Large intestine (tissue), 3 donors: ENCODE results near the gene PRKACA. TPM values are rescaled to one million over a fixed set of nuclear protein-coding genes. Genes with fewer than 3 reads are reported as not detected.
A peak's percentile ranks its signal among the peaks of the same experiment; 100 is the strongest.

ENCODE experiments used
- DNase-seq, 2 donors: peaks; one replicate each; pipeline versions ENCODE4 v3.0.0 to v3.0.0-alpha.2; 2013
- H3K27ac ChIP-seq: one replicate; pipeline ENCODE4 v1.5.1; 2013; ENCODE audit warnings: low read length
- H3K27me3 ChIP-seq: 2 replicates; pipeline ENCODE4 v1.6.1; 2013; ENCODE audit warnings: low read length; ENCODE audit not compliant: control insufficient read depth, insufficient read depth
- H3K36me3 ChIP-seq: 2 replicates; pipeline ENCODE4 v1.6.1; 2013; ENCODE audit warnings: low read length; ENCODE audit not compliant: control insufficient read depth, insufficient read depth
- H3K4me1 ChIP-seq: one replicate; pipeline ENCODE4 v1.6.1; 2013; ENCODE audit warnings: low read length; ENCODE audit not compliant: control insufficient read depth, insufficient read depth
- H3K4me3 ChIP-seq: one replicate; pipeline ENCODE4 v1.5.1; 2013; ENCODE audit warnings: low read length
- H3K9me3 ChIP-seq: one replicate; pipeline ENCODE4 v1.6.1; 2013; ENCODE audit warnings: mild to moderate bottlenecking, low read depth, low read length, moderate library complexity; ENCODE audit not compliant: control insufficient read depth
- WGBS: methylation state at CpG from one replicate; pipeline ENCODE4 v1.1.5; 2013; ENCODE audit warnings: low lambda C conversion rate; ENCODE audit not compliant: insufficient coverage; 5-methylcytosine and 5-hydroxymethylcytosine counted together
- polyA plus RNA-seq: library from polyadenylated mRNA; unstranded; fragments of 120-200 nt; gene quantifications from one replicate; pipeline ENCODE4 v1.2.1, GENCODE V29; 2013

PRKACA gene
- polyA plus RNA-seq, 1 donor: 66.7 TPM

DNA sequence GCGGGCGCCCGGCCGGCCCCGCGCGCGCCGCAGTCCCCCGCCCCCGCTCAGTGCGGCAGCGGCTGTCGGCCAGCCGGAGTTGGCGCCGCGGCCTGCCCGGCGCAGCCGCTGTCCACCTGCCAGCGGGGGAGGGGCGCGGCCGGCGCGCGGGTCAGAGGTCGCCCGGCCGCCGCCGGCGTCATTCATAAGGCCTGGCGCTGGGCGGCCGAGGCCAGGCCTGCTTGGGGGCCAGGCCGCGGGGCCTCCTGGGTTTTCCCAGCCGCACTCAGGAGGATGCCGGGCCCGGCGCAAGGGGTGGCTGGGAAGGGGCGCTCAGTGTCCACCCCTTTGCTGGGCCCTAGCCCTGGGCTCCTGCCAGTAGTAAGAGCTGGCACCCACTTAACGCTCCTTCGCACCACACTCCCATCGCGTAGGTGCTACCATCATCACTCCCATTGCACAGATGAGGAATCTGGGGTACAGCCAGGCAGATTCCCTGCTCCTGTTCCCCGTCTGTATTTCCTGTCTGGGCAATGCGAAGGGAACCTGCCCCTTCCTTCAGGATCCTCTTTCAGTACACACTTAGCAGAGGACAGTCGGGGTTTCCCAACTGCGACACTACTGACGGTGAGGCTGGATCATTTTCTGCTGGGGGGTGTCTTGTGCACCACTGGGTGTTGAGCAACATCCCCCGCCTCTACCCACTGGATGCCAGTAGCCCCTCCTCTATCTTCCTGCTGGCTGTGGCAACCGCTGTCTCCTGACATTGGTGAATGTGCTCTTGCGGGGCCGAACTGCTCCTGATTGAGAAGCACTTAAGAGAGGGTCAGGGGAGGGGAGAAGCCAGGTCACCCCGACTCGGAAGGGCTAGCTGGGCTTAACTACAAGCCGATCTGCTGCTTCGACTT, 846 bp upstream of the PRKACA start:
- Histone ChIP-seq H3K27me3 (no peaks in the 10 kb centered on the region), H3K27ac (peak overlapping the region; percentile 98), H3K4me3 (peak overlapping the region; percentile 59), H3K4me1 (peaks cover 18% of the 10 kb centered on the region), H3K36me3 (no peaks in the 10 kb centered on the region), H3K9me3 (no peaks in the 10 kb centered on the region)
- DNase-seq: peak; percentile 69 to 78
- no CpG with 5 or more reads among the region's 61 CpGs for WGBS

- WGBS: no CpG with 5 or more reads among the region's 33 CpGs
These were observed 514 bp downstream of the PRKACA start for GRCh38 chr19:14116918-14117578.

GRCh38 chr19:14116525-14116917, 1.0 kb downstream of the PRKACA start:
- DNase-seq: no peak
- Histone ChIP-seq H3K27me3 (no peaks in the 10 kb centered on the region), H3K36me3 (peaks cover 3% of the 10 kb centered on the region), H3K9me3 (no peaks in the 10 kb centered on the region), H3K4me3 (peak overlapping the region; percentile 90), H3K4me1 (peaks cover 31% of the 10 kb centered on the region), H3K27ac (no peak overlapping the region)
- WGBS: 40% methylated on average over 1 of the region's 6 CpGs

More at GRCh38 chr19:14116918-14117578, 514 bp downstream of the PRKACA start:
- Histone ChIP-seq H3K27me3 (no peaks in the 10 kb centered on the region), H3K4me3 (peak overlapping the region; percentile 90), H3K36me3 (no peaks in the 10 kb centered on the region), H3K27ac (peak overlapping the region; percentile 21), H3K9me3 (no peaks in the 10 kb centered on the region), H3K4me1 (peaks cover 31% of the 10 kb centered on the region)
- peak in 1 of 2 donors; percentile 45 for DNase-seq

DNA sequence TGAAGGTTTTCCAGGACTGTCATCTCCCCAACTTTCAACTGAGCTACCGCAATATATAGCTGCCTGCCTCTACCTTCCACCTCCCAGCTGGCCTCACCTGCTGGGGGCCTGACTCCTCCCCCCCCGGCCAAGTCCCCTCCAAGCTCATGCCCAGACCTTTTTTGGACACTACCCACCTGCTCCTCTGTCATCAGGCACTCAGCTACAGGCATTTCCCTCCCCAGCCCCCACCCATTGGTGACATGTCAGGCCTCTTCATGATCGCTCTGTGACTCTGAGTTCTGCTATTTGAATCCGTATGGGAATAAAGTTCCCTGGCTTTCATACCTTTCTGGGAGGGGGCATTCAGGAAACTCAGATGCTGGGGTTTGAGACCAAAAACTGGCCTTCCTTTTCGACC, 1.8 kb downstream of the PRKACA start:
- no peak for DNase-seq
- no peaks in the 10 kb centered on the region for H3K27me3 ChIP-seq
- WGBS: no CpG with 5 or more reads among the region's 5 CpGs
- H3K4me3 ChIP-seq: no peak overlapping the region
- peaks cover 3% of the 10 kb centered on the region for H3K36me3 ChIP-seq
- H3K4me1 ChIP-seq: peaks cover 31% of the 10 kb centered on the region
- H3K27ac ChIP-seq: no peak overlapping the region
- H3K9me3 ChIP-seq: no peaks in the 10 kb centered on the region

- Histone ChIP-seq H3K9me3 (no peaks in the 10 kb centered on the region), H3K27me3 (no peaks in the 10 kb centered on the region), H3K36me3 (peaks cover 3% of the 10 kb centered on the region), H3K4me1 (peaks cover 30% of the 10 kb centered on the region), H3K4me3 (no peak overlapping the region), H3K27ac (no peak overlapping the region)
- DNase-seq: no peak
- WGBS: 90% methylated on average over 2 of the region's 9 CpGs
These were observed 2.7 kb downstream of the PRKACA start for GRCh38 chr19:14114854-14115253.

GRCh38 chr19:14114439-14114838, 3.1 kb downstream of the PRKACA start:
- Histone ChIP-seq H3K27ac (no peak overlapping the region), H3K9me3 (no peaks in the 10 kb centered on the region), H3K4me1 (peaks cover 25% of the 10 kb centered on the region), H3K36me3 (peaks cover 3% of the 10 kb centered on the region), H3K4me3 (no peak overlapping the region), H3K27me3 (no peaks in the 10 kb centered on the region)
- no CpG with 5 or more reads among the region's 7 CpGs for WGBS
- DNase-seq: no peak

- Histone ChIP-seq H3K4me3 (no peak overlapping the region), H3K36me3 (peaks cover 3% of the 10 kb centered on the region), H3K4me1 (peaks cover 20% of the 10 kb centered on the region), H3K27ac (no peak overlapping the region), H3K27me3 (no peaks in the 10 kb centered on the region), H3K9me3 (no peaks in the 10 kb centered on the region)
- WGBS: no CpG with 5 or more reads among the region's 18 CpGs
- DNase-seq: no peak
These were observed 3.7 kb downstream of the PRKACA start for GRCh38 chr19:14113762-14114414.

DNA sequence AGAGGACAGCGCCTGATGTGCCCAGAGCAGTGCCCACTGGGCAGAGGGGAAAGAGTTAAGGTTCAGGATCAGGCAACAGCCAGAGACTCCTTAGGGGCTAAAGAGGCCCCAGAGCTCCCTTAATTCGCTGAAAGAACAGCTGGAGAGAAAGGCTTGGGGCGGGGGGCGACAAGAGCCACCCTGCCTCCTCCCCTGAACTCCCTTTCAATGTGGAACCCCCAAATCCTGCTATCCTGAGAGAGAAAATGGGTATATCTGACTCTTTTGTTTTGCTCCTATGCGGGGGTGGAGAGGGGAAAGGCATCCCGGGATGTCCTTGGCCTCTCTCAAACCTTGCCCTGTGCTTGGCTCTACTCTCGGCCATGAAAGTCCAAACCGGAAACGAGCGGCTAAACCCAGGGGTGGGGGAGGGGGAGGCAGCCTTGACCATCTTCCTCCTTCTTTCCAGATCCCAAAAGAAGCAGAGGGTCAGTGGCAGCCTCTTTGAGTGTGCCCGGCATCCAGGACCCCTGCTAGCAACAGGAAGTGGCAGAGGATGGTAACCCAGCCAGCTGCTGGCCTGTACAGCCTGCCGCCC, 4.7 kb downstream of the PRKACA start:
- H3K36me3 ChIP-seq: peaks cover 4% of the 10 kb centered on the region
- WGBS: no CpG with 5 or more reads among the region's 12 CpGs
- H3K27ac ChIP-seq: no peak overlapping the region
- no peaks in the 10 kb centered on the region for H3K27me3 ChIP-seq
- no peak for DNase-seq
- no peak overlapping the region for H3K4me3 ChIP-seq
- H3K4me1 ChIP-seq: peaks cover 13% of the 10 kb centered on the region
- H3K9me3 ChIP-seq: no peaks in the 10 kb centered on the region

DNA sequence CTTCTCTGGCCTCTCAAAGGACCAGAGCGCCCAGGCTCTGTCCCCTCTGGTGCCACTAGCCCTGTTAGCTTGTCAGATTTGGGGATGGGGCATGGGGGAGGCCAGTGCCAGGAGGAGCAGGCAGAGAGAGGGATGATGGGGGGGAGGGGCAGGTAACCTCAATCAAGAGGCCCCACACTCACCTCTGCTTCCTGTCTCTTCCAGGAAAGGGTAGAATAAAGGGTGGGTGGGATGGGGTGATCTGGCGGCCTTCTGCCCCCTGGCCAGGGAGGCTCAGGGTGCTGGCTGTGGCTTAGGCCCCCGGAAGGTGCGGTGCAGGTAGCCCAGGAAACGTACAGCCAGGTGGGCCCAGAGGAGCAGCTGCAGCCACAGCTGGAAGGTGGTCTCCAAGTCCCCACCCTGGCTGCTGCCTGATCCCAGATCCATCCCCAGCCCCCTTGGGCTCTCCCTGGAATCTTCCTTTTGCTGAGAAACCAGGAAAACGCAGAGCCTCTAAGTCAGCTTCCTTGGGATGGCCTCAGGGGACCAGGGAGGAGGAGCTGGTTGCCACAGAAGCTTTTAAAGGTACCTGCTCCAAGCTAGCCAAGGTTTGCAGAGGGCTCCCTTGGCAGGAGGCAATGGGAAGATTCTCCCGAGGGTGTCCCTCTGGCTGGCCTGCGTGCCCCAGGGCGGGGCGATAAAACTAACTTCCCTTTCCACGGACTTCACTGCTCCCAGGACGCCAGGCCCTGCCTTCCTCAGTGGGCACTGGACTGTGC, 5.3 kb downstream of the PRKACA start:
- H3K4me1 ChIP-seq: peaks cover 13% of the 10 kb centered on the region
- no CpG with 5 or more reads among the region's 12 CpGs for WGBS

More for the DNA sequence above, 5.3 kb downstream of the PRKACA start:
- H3K27ac ChIP-seq: no peak overlapping the region
- no peak for DNase-seq
- H3K27me3 ChIP-seq: no peaks in the 10 kb centered on the region
- peaks cover 11% of the 10 kb centered on the region for H3K36me3 ChIP-seq
- H3K9me3 ChIP-seq: no peaks in the 10 kb centered on the region
- H3K4me3 ChIP-seq: no peak overlapping the region
